Fibroblast of lung (primary cell): ENCODE measurements around the gene CYP2A7.
"Not testable (repeated sequence)": the region's sequence is repeated elsewhere in the genome, so short reads cannot be mapped to it uniquely, and the experiment has no call there.

Experiments
- CTCF ChIP-seq, 2 donors: IDR thresholded peaks in 1 of 2; conservative IDR thresholded peaks in 1 of 2; 1 replicate in 1 of 2; 2 replicates in 1 of 2; pipeline ENCODE4 v1.5.1; 2011 to 2012; ENCODE audit warnings: low read length in 2 of 2, control low read depth in 1 of 2, inconsistent platforms in 1 of 2, low read depth in 1 of 2, mild to moderate bottlenecking in 1 of 2
- EZH2 ChIP-seq: IDR thresholded peaks from 2 replicates; pipeline ENCODE4 v1.5.1; 2012; ENCODE audit warnings: low read length, control low read depth, mild to moderate bottlenecking; ENCODE audit errors: missing control alignments

- TF ChIP-seq CTCF (conservative IDR thresholded peaks at IDR 0.05 in 1 of 2, IDR thresholded peaks at IDR 0.05 in 1 of 2; ENCODE audit: low read depth in 1 of 2, low read length in 2 of 2); EZH2: not testable (repeated sequence)
Measured at GRCh38 chr19:40852467-40853152, 29.4 kb downstream of the CYP2A7 start.
